GM19328 (cell line): ENCODE results near the gene VARS1.

ENCODE experiments used
- ATAC-seq: cut with Tn5 transposase; IDR thresholded peaks from one replicate; pipeline ENCODE4 v1.9.1; 2021; ENCODE audit warnings: mild to moderate bottlenecking, moderate library complexity; ENCODE audit not compliant: unreplicated experiment

VARS1 gene

GRCh38 chr6:31775633-31776484, 19.7 kb downstream of the VARS1 start:
- no peak for ATAC-seq

GRCh38 chr6:31775184-31775583, 20.4 kb downstream of the VARS1 start:
- ATAC-seq, result no peak

- no peak for ATAC-seq
Measured at GRCh38 chr6:31771992-31772358, 23.6 kb downstream of the VARS1 start.

GRCh38 chr6:31770860-31771259, 24.7 kb downstream of the VARS1 start:
- no peak for ATAC-seq

- ATAC-seq, result no peak
Measured at GRCh38 chr6:31769684-31770371, 25.7 kb downstream of the VARS1 start.

GRCh38 chr6:31768363-31769257, 26.9 kb downstream of the VARS1 start:
- ATAC-seq, result no peak

- ATAC-seq, result no peak
Measured at GRCh38 chr6:31767096-31767645, 28.4 kb downstream of the VARS1 start.

GRCh38 chr6:31765910-31766794, 29.4 kb downstream of the VARS1 start:
- no peak for ATAC-seq

- ATAC-seq, result no peak
Measured at GRCh38 chr6:31765559-31765909, 30.0 kb downstream of the VARS1 start.

- ATAC-seq, result no peak
Measured at GRCh38 chr6:31764198-31764597, 31.4 kb downstream of the VARS1 start.

- ATAC-seq, result no peak
Measured at GRCh38 chr6:31763619-31763940, 32.0 kb downstream of the VARS1 start.

GRCh38 chr6:31762878-31763618, 32.5 kb downstream of the VARS1 start:
- no peak for ATAC-seq

- no peak for ATAC-seq
Measured at GRCh38 chr6:31762356-31762755, 33.2 kb downstream of the VARS1 start, which contains the start of gene SAPCD1. TSS of gene SAPCD1 (plus strand) at chr6:31762656. CDS start at chr6:31763055, 399 bp downstream.

- no peak for ATAC-seq
Measured at GRCh38 chr6:31761343-31761742, 34.2 kb downstream of the VARS1 start.

- ATAC-seq, result no peak
Measured at GRCh38 chr6:31760790-31761189, 34.8 kb downstream of the VARS1 start.

GRCh38 chr6:31758281-31758680, 37.3 kb downstream of the VARS1 start:
- ATAC-seq, result no peak

GRCh38 chr6:31752739-31753319, 42.7 kb downstream of the VARS1 start:
- no peak for ATAC-seq

GRCh38 chr6:31750411-31751022, 45.0 kb downstream of the VARS1 start:
- ATAC-seq, result no peak
